ENCODE results near the gene MACROH2A2. TPM values are rescaled to one million over a fixed set of nuclear protein-coding genes. Genes with fewer than 3 reads are reported as not detected.

The MACROH2A2 gene
- total and polyA plus RNA-seq, 3 donors from 2014 or later: 31.0 to 72.3 (median 69.6) TPM

DNA sequence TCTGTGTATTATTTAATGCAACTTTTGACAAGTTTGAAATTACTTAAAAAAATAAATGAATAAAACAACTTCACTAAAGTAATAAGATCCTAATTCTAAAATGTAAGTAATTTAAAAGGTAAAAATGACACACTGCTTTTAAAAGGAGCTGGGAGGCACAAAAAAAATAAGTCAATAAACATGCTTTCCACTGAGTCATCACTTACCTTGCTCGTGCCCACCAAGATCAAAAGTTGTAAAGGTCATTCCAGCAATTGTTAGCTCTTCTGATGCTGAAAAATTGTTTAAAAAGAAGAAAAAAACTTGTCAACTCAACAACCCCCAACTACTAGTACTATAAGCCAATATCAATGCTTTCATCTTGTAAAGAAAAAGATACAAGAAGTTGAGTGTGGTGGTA is 108.2 kb downstream of the MACROH2A2 start:
- H3K4me3 ChIP-seq: no peak overlapping the region
- DNase-seq: no peak
- no peaks in the 10 kb centered on the region for H3K36me3 ChIP-seq (ENCODE audit: low read depth, missing control alignments)
- no peak for TF ChIP-seq POLR2A (IDR thresholded peaks at IDR 0.05)
- TF ChIP-seq, protein P1, sequence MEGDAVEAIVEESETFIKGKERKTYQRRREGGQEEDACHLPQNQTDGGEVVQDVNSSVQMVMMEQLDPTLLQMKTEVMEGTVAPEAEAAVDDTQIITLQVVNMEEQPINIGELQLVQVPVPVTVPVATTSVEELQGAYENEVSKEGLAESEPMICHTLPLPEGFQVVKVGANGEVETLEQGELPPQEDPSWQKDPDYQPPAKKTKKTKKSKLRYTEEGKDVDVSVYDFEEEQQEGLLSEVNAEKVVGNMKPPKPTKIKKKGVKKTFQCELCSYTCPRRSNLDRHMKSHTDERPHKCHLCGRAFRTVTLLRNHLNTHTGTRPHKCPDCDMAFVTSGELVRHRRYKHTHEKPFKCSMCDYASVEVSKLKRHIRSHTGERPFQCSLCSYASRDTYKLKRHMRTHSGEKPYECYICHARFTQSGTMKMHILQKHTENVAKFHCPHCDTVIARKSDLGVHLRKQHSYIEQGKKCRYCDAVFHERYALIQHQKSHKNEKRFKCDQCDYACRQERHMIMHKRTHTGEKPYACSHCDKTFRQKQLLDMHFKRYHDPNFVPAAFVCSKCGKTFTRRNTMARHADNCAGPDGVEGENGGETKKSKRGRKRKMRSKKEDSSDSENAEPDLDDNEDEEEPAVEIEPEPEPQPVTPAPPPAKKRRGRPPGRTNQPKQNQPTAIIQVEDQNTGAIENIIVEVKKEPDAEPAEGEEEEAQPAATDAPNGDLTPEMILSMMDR (IDR thresholded peaks at IDR 0.05): no peak
- peaks cover 4% of the 10 kb centered on the region for H3K4me1 ChIP-seq
- no peaks in the 10 kb centered on the region for H3K9me3 ChIP-seq
- H3K27me3 ChIP-seq: no peaks in the 10 kb centered on the region
- 63 to 68% methylated on average over 1 of the region's 1 CpG for WGBS, 2 donors
- no peak overlapping the region for H3K27ac ChIP-seq
- intact Hi-C loops (cut with DNase I; ENCODE audit: low total_unique reads): no loop called here

Other genes with a start within 250 kb of the MACROH2A2 start
- 1 to 10 TPM; 7.1 TPM for gene AIFM2, start 80.0 kb downstream of the MACROH2A2 start, total RNA-seq
- 9.7 TPM for gene AIFM2, start 80.0 kb downstream of the MACROH2A2 start, polyA plus RNA-seq (ENCODE audit: insufficient read depth, low read depth, low replicate concordance)
- gene TYSND1, start 93.9 kb downstream of the MACROH2A2 start, total RNA-seq: 10 to 100 TPM; 33.8 to 45.4 TPM
- gene TYSND1, start 93.9 kb downstream of the MACROH2A2 start, polyA plus RNA-seq (ENCODE audit: insufficient read depth, low read depth, low replicate concordance): 66.8 TPM
- 10 to 100 TPM; 45.2 to 55.2 TPM for gene SAR1A, start 117.7 kb downstream of the MACROH2A2 start, total RNA-seq
- 49.7 TPM for gene SAR1A, start 117.7 kb downstream of the MACROH2A2 start, polyA plus RNA-seq (ENCODE audit: insufficient read depth, low read depth, low replicate concordance)
- gene PPA1, start 180.6 kb downstream of the MACROH2A2 start, total RNA-seq: 100 to 1,000 TPM; 110 to 136 TPM
- 143 TPM for gene PPA1, start 180.6 kb downstream of the MACROH2A2 start, polyA plus RNA-seq (ENCODE audit: insufficient read depth, low read depth, low replicate concordance)
- 1 to 10 TPM; 2.8 to 6.6 TPM for gene NPFFR1, start 231.2 kb downstream of the MACROH2A2 start, total RNA-seq
- gene NPFFR1, start 231.2 kb downstream of the MACROH2A2 start, polyA plus RNA-seq (ENCODE audit: insufficient read depth, low read depth, low replicate concordance): 2.6 TPM

Measured in testis (tissue), 3 donors.